ENCODE measurements around the gene PLA2G3. TPM values are rescaled to one million over a fixed set of nuclear protein-coding genes. Genes with fewer than 3 reads are reported as not detected.
"Not testable (repeated sequence)": the region's sequence is repeated elsewhere in the genome, so short reads cannot be mapped to it uniquely, and the experiment has no call there.

Gene PLA2G3
- total RNA-seq, 1 donor from 2014 or later = 6.1 TPM

- no peaks in the 10 kb centered on the region for H3K27me3 ChIP-seq
- no peak overlapping the region for H3K4me3 ChIP-seq
- H3K9me3 ChIP-seq = no peaks in the 10 kb centered on the region
- TF ChIP-seq CTCF (IDR thresholded peaks at IDR 0.05) (no peak), POLR2AphosphoS5 (IDR thresholded peaks at IDR 0.05; ENCODE audit: insufficient read depth in 1 of 2, low read depth in 1 of 2) (peak in 1 of 2 donors; percentile 75)
- intact Hi-C loops (cut with DNase I) = no loop called here
- peaks cover 45% of the 10 kb centered on the region for H3K4me1 ChIP-seq
- no peak for DNase-seq (ENCODE audit: extremely low spot score in 2 of 2)
- H3K27ac ChIP-seq = no peak overlapping the region
- H3K36me3 ChIP-seq = no peaks in the 10 kb centered on the region
Measured at GRCh38 chr22:31177420-31178162, 37.3 kb upstream of the PLA2G3 start.

- no peak overlapping the region for H3K27ac ChIP-seq
- intact Hi-C loops (cut with DNase I) = no loop called here
- no peak overlapping the region for H3K4me3 ChIP-seq
- DNase-seq (ENCODE audit: extremely low spot score in 2 of 2) = no peak
- no peak for TF ChIP-seq CTCF (IDR thresholded peaks at IDR 0.05)
- H3K4me1 ChIP-seq = peaks cover 49% of the 10 kb centered on the region
- no peaks in the 10 kb centered on the region for H3K9me3 ChIP-seq
- H3K36me3 ChIP-seq = no peaks in the 10 kb centered on the region
- H3K27me3 ChIP-seq = no peaks in the 10 kb centered on the region
Measured at GRCh38 chr22:31176923-31177322, 36.6 kb upstream of the PLA2G3 start.

GRCh38 chr22:31173386-31174145 is 33.3 kb upstream of the PLA2G3 start:
- Histone ChIP-seq H3K4me1 (peaks cover 53% of the 10 kb centered on the region), H3K4me3 (no peak overlapping the region), H3K36me3 (no peaks in the 10 kb centered on the region), H3K27ac (no peak overlapping the region), H3K27me3 (no peaks in the 10 kb centered on the region), H3K9me3 (no peaks in the 10 kb centered on the region)
- DNase-seq (ENCODE audit: extremely low spot score in 2 of 2) = no peak
- intact Hi-C loops (cut with DNase I) = no loop called here
- TF ChIP-seq POLR2A (IDR thresholded peaks at IDR 0.05) (no peak), CTCF (IDR thresholded peaks at IDR 0.05) (no peak)

- H3K27ac ChIP-seq, H3K27me3 ChIP-seq: not testable (repeated sequence)
- H3K4me1 ChIP-seq = peaks cover 53% of the 10 kb centered on the region
Measured at GRCh38 chr22:31171734-31172133, 31.4 kb upstream of the PLA2G3 start.

GRCh38 chr22:31170971-31171370 is 30.7 kb upstream of the PLA2G3 start:
- TF ChIP-seq POLR2A (IDR thresholded peaks at IDR 0.05) = no peak
- TF ChIP-seq POLR2AphosphoS5 (IDR thresholded peaks at IDR 0.05; ENCODE audit: insufficient read depth in 1 of 2, low read depth in 1 of 2) = no peak
- no peak for TF ChIP-seq CTCF (IDR thresholded peaks at IDR 0.05)
- Histone ChIP-seq H3K4me3 (no peak overlapping the region), H3K27me3 (no peaks in the 10 kb centered on the region), H3K9me3 (no peaks in the 10 kb centered on the region), H3K4me1 (peaks cover 53% of the 10 kb centered on the region), H3K27ac (no peak overlapping the region), H3K36me3 (peaks cover 0 to 3% of the 10 kb centered on the region in 2 donors)
- DNase-seq (ENCODE audit: extremely low spot score in 2 of 2) = no peak
- intact Hi-C loops (cut with DNase I) = no loop called here

More at GRCh38 chr22:31171734-31172133, 31.4 kb upstream of the PLA2G3 start:
- H3K9me3 ChIP-seq; H3K4me3 ChIP-seq; DNase-seq (ENCODE audit: extremely low spot score in 2 of 2); intact Hi-C loops (cut with DNase I); H3K36me3 ChIP-seq: not testable (repeated sequence)

Data from vagina (tissue), 2 donors.